GM12878 (cell line): ENCODE results near the gene RTL9. TPM values are rescaled to one million over a fixed set of nuclear protein-coding genes. Genes with fewer than 3 reads are reported as not detected.

Experiments used
- ATAC-seq: fragments of 200-7000 bp; cut with Tn5 transposase; 3 replicates; pipeline ENCODE4 v1.9.1; 2020; ENCODE audit warnings: mild to moderate bottlenecking, moderate library complexity
- BruUV-seq: library from RNA; stranded (reverse); fragments of 400-500 nt; replicated peaks from 2 replicates; lab custom pipeline; 2021; lab: Mats Ljungman, UMichigan
- CTCF ChIA-PET: fragments of 300-600 bp; sonication (Branson Sonifier 250); formaldehyde crosslinking; extraction: SDS; loops from one replicate; lab custom pipeline; 2021; ENCODE audit warnings: inconsistent platforms; lab: Yijun Ruan, JAX
- POLR2A ChIA-PET: fragments of 350-600 bp; formaldehyde crosslinking; extraction: SDS; loops from one replicate; lab custom pipeline; 2021; ENCODE audit warnings: inconsistent platforms; lab: Charles Lee
- RAD21 ChIA-PET: fragments of 300-600 bp; sonication (Branson Sonifier 250); formaldehyde crosslinking; loops from one replicate; lab custom pipeline; 2023; ENCODE audit warnings: antibody characterized with exemption; ENCODE audit not compliant: unreplicated experiment; lab: Charles Lee
- SMC1A ChIA-PET: fragments of 300-600 bp; sonication (Branson Sonifier 250); formaldehyde crosslinking; loops from one replicate; lab custom pipeline; 2023; ENCODE audit not compliant: unreplicated experiment, uncharacterized antibody; lab: Charles Lee
- DNase-seq: peaks from one replicate; pipeline ENCODE4 v3.0.0-alpha.2; 2011; ENCODE audit warnings: low read depth, low spot score
- FAIRE-seq: peaks from 3 replicates; lab custom pipeline; 2011; peaks lifted over from hg19 to GRCh38; lab: Jason Lieb, UNC
- H2AFZ ChIP-seq: 2 replicates; pipeline ENCODE4 v1.6.0; 2011; ENCODE audit warnings: low read depth, low read length, control low read depth; ENCODE audit not compliant: control insufficient read depth
- H3K27ac ChIP-seq: 2 replicates; pipeline ENCODE4 v1.5.1; 2011; ENCODE audit warnings: control low read depth; ENCODE audit not compliant: control insufficient read depth, insufficient read depth
- H3K27me3 ChIP-seq, 2 experiments: replicated peaks in 1 of 2; 2 replicates each; pipeline versions ENCODE4 v1.6.0 to v1.6.1; 2011; ENCODE audit warnings: low read length in 1 of 2; ENCODE audit not compliant: control insufficient read depth in 2 of 2, insufficient read depth in 2 of 2
- H3K36me3 ChIP-seq, 2 experiments: 2 replicates each; pipeline ENCODE4 v1.5.1; 2011; ENCODE audit warnings: low read length in 1 of 2; ENCODE audit not compliant: control insufficient read depth in 2 of 2, insufficient read depth in 2 of 2
- H3K4me1 ChIP-seq: 2 replicates; pipeline ENCODE4 v1.6.1; 2011; ENCODE audit warnings: mild to moderate bottlenecking, low read length, moderate library complexity, mixed read lengths; ENCODE audit not compliant: control insufficient read depth, insufficient read depth
- H3K4me2 ChIP-seq: 2 replicates; pipeline ENCODE4 v1.6.0; 2011; ENCODE audit warnings: control low read depth; ENCODE audit not compliant: control insufficient read depth, insufficient read depth
- H3K4me3 ChIP-seq: fragments of 200-600 bp; sonication (generic); 2 replicates; pipeline ENCODE4 v1.5.1; 2016
- H3K79me2 ChIP-seq: 2 replicates; pipeline ENCODE4 v1.6.0; 2011; ENCODE audit warnings: low read length; ENCODE audit not compliant: control insufficient read depth, insufficient read depth
- H3K9ac ChIP-seq: 2 replicates; pipeline ENCODE4 v1.8.0; 2011; ENCODE audit warnings: low read length, control low read depth, mixed read lengths; ENCODE audit not compliant: control insufficient read depth, insufficient read depth
- H3K9me3 ChIP-seq: replicated peaks from 3 replicates; pipeline ENCODE4 v1.5.1; 2011; ENCODE audit warnings: mild to moderate bottlenecking, low read length; ENCODE audit not compliant: control insufficient read depth, insufficient read depth
- H4K20me1 ChIP-seq: 2 replicates; pipeline ENCODE4 v1.6.0; 2011; ENCODE audit not compliant: control insufficient read depth, insufficient read depth
- E2F8 ChIP-seq: fragments of 450-650 bp; IDR thresholded peaks from 2 replicates; pipeline ENCODE4 v1.6.1; 2018; ENCODE audit warnings: mild to moderate bottlenecking, low read depth, moderate library complexity; ENCODE audit not compliant: partially characterized antibody
- HDAC2 ChIP-seq: fragments of 200-600 bp; sonication (generic); IDR thresholded peaks from 2 replicates; pipeline ENCODE4 v1.6.1; 2017
- NFYA ChIP-seq: IDR thresholded peaks from 2 replicates; pipeline ENCODE4 v1.6.1; 2011; ENCODE audit warnings: low read depth, mild to moderate bottlenecking, low read length, improper control_type of control experiment, borderline replicate concordance
- YY1 ChIP-seq: IDR thresholded peaks from 2 replicates; pipeline ENCODE4 v1.6.1; 2011; ENCODE audit warnings: low read depth, mild to moderate bottlenecking, low read length
- WGBS: methylation state at CpG from one replicate; pipeline ENCODE4 v1.1.6; 2016; ENCODE audit warnings: low lambda C conversion rate; ENCODE audit not compliant: insufficient replicate concordance, insufficient coverage; ENCODE audit errors: missing lambda C conversion rate; 5-methylcytosine and 5-hydroxymethylcytosine counted together
- in situ Hi-C: fragments of 300-500 bp; cut with MboI; formaldehyde crosslinking; loops from 9 replicates; pipeline ENCODE4 v1.14.3; 2018; ENCODE audit warnings: mixed read lengths
- intact Hi-C: fragments of 100-400 bp; cut with micrococcal nuclease; formaldehyde crosslinking; loops from one replicate; pipeline ENCODE4 v1.14.2; 2022; ENCODE audit not compliant: unreplicated experiment
- polyA plus RNA-seq, 11 experiments: library from polyadenylated mRNA; depleted of rRNA in 4 of 11; unstranded in 6 of 11; stranded (reverse) in 5 of 11; fragments of >200 nt; fragmentation: Nextera tagmentation in 4 of 11; fragmentation: Illumina TruSeq in 1 of 11; extraction: Ambion mirVana in 4 of 11; extraction: Trizol in 1 of 11; gene quantifications; 1 replicate in 1 of 11; 2 replicates in 10 of 11; pipeline versions ENCODE4 v1.2.1 to v1.2.3, GENCODE V29; 2011 to 2016; ENCODE audit warnings: inconsistent platforms in 2 of 11, missing spikeins in 2 of 11, low read depth in 1 of 11
- total RNA-seq, 4 experiments: library from RNA; depleted of rRNA in 3 of 4; stranded (reverse); fragments of >200 nt in 3 of 4; fragmentation: Illumina TruSeq in 1 of 4; extraction: Trizol in 1 of 4; gene quantifications; 2 replicates each; pipeline versions ENCODE4 v1.2.1 to v1.2.3, GENCODE V29; 2013 to 2021
- TF ChIP-seq, protein P1 (sequence below): IDR thresholded peaks from 2 replicates; pipeline ENCODE4 v1.6.1; 2012; ENCODE audit warnings: low read depth, low read length, improper control_type of control experiment
- TF ChIP-seq, protein P2 (sequence below): fragments of 450-650 bp; conservative IDR thresholded peaks from 2 replicates; pipeline ENCODE4 v1.6.1; 2017; ENCODE audit warnings: mild to moderate bottlenecking, moderate library complexity

Gene RTL9
- total and polyA plus RNA-seq, 10 of the 15 experiments (the other 5 are each of a cell fraction or from before 2014, with no cell fraction given): 0.05 to 1.2 (median 0.17) TPM

DNA sequence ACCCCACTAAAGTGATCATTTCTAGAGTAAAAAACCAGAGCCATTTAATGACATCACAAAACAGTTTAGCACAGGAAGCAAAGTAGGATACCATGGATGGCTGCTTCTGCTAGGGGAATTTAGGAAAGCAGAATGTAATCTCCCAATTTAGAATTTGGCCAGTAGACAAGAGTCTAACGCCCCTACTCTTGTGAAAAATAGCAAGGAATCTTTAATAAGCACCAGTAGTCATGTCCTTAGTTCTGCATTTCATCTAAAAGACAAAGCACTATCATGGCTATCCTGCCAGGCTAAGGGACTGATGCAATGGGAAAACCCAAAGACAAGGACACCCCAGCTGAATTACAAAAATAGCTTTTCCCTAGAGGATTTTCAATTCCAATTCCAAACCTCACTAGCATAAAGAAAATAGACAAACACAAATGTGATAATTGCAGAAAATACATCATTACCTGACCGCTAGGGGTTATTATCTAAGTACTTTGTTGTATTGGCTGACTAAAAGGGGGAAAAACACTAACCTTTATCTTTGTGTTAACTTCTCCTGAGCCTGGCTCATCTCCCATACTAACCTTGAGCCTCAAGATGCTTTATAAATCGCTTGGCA, 38.2 kb upstream of the RTL9 start:
- H3K27ac ChIP-seq: no peak overlapping the region
- no peak overlapping the region for H2AFZ ChIP-seq
- intact Hi-C loops (no loop called here), in situ Hi-C loops (no loop called here)
- no peak overlapping the region for H3K4me2 ChIP-seq
- no peaks in the 10 kb centered on the region; the same call in 1 of the 2 replicates for H3K4me1 ChIP-seq
- no peaks in the 10 kb centered on the region for H3K36me3 ChIP-seq
- H3K9me3 ChIP-seq: no peaks in the 10 kb centered on the region
- H3K9ac ChIP-seq: no peak overlapping the region
- H3K27me3 ChIP-seq: no peaks in the 10 kb centered on the region
- FAIRE-seq (no peak), ATAC-seq (no peak), DNase-seq (no peak)
- no peaks in the 10 kb centered on the region for H4K20me1 ChIP-seq
- no TSS peak for BruUV-seq
- H3K4me3 ChIP-seq: no peak overlapping the region
- ChIA-PET RAD21 (no interaction called here), CTCF (interaction anchor here (1.2 kb wide), 1 partner anchor 161 kb away, joined by 3 read pairs; no protein-coding TSS in a partner anchor), POLR2A (no interaction called here), SMC1A (interaction anchor here (2.6 kb wide), 1 partner anchor 9 kb away, joined by 9 read pairs; no protein-coding TSS in a partner anchor)
- TF ChIP-seq, protein P1, sequence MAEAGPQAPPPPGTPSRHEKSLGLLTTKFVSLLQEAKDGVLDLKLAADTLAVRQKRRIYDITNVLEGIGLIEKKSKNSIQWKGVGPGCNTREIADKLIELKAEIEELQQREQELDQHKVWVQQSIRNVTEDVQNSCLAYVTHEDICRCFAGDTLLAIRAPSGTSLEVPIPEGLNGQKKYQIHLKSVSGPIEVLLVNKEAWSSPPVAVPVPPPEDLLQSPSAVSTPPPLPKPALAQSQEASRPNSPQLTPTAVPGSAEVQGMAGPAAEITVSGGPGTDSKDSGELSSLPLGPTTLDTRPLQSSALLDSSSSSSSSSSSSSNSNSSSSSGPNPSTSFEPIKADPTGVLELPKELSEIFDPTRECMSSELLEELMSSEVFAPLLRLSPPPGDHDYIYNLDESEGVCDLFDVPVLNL: no peak
- 41% methylated on average over 3 of the region's 3 CpGs for WGBS
- peaks cover 24% of the 10 kb centered on the region for H3K79me2 ChIP-seq

DNA sequence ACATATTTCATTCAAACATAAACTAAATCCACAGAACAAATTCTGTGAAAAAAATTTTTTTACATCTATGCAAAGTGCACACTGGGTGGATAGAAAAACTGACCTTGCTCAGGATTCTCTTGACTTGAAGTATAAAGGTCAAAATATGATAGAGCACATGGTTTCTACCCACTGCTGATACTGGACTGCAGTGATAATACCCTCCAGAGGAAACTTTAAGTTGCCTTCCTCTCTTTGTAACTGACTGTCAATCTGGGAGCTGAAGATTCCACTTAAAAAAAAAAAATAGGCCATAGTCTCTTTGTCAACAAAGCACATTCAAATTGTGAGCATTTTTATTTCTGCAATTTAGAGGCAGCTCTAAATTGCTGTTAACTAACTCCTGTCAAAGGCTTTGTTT, 37.6 kb upstream of the RTL9 start:
- Histone ChIP-seq H4K20me1 (no peaks in the 10 kb centered on the region), H2AFZ (no peak overlapping the region), H3K27me3 (no peaks in the 10 kb centered on the region), H3K4me3 (no peak overlapping the region), H3K4me2 (no peak overlapping the region), H3K36me3 (no peaks in the 10 kb centered on the region), H3K9ac (no peak overlapping the region), H3K4me1 (no peaks in the 10 kb centered on the region; the same call in 1 of the 2 replicates), H3K9me3 (no peaks in the 10 kb centered on the region), H3K27ac (no peak overlapping the region), H3K79me2 (peaks cover 18% of the 10 kb centered on the region)
- intact Hi-C loops: no loop called here
- no peak for ATAC-seq
- no peak for DNase-seq
- ChIA-PET CTCF (interaction anchor here (0.6 to 1.6 kb wide), 6 partner anchors 11 to 162 kb away, joined by 3 to 5 read pairs (median 3); no protein-coding TSS in a partner anchor), SMC1A (interaction anchor here (0.7 to 2.6 kb wide), 3 partner anchors 10 to 597 kb away, joined by 3 to 9 read pairs (median 3); partner anchors contain the start of gene RTL9), POLR2A (no interaction called here), RAD21 (interaction anchor here (2.0 kb wide), 1 partner anchor 160 kb away, joined by 7 read pairs; no protein-coding TSS in a partner anchor)
- no peak for FAIRE-seq
- in situ Hi-C loops: no loop called here
- BruUV-seq: no TSS peak
- no peak for TF ChIP-seq NFYA
- no peak for TF ChIP-seq E2F8
- TF ChIP-seq YY1: no peak
- TF ChIP-seq HDAC2: no peak
- TF ChIP-seq, protein P2, sequence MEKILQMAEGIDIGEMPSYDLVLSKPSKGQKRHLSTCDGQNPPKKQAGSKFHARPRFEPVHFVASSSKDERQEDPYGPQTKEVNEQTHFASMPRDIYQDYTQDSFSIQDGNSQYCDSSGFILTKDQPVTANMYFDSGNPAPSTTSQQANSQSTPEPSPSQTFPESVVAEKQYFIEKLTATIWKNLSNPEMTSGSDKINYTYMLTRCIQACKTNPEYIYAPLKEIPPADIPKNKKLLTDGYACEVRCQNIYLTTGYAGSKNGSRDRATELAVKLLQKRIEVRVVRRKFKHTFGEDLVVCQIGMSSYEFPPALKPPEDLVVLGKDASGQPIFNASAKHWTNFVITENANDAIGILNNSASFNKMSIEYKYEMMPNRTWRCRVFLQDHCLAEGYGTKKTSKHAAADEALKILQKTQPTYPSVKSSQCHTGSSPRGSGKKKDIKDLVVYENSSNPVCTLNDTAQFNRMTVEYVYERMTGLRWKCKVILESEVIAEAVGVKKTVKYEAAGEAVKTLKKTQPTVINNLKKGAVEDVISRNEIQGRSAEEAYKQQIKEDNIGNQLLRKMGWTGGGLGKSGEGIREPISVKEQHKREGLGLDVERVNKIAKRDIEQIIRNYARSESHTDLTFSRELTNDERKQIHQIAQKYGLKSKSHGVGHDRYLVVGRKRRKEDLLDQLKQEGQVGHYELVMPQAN: no peak
